PC-9 (cell line): ENCODE measurements around the gene ACHE.

ENCODE experiments used
- EZH2 ChIP-seq: fragments of 200-600 bp; sonication (generic); IDR thresholded peaks from 2 replicates; pipeline ENCODE4 v1.8.0; 2017; ENCODE audit warnings: antibody characterized with exemption, low read depth
- TF ChIP-seq, protein P1 (sequence below): fragments of 200-600 bp; sonication (generic); conservative IDR thresholded peaks from 2 replicates; pipeline ENCODE4 v1.6.1; 2017; ENCODE audit warnings: mixed run types, antibody characterized with exemption, mild to moderate bottlenecking, moderate library complexity

DNA sequence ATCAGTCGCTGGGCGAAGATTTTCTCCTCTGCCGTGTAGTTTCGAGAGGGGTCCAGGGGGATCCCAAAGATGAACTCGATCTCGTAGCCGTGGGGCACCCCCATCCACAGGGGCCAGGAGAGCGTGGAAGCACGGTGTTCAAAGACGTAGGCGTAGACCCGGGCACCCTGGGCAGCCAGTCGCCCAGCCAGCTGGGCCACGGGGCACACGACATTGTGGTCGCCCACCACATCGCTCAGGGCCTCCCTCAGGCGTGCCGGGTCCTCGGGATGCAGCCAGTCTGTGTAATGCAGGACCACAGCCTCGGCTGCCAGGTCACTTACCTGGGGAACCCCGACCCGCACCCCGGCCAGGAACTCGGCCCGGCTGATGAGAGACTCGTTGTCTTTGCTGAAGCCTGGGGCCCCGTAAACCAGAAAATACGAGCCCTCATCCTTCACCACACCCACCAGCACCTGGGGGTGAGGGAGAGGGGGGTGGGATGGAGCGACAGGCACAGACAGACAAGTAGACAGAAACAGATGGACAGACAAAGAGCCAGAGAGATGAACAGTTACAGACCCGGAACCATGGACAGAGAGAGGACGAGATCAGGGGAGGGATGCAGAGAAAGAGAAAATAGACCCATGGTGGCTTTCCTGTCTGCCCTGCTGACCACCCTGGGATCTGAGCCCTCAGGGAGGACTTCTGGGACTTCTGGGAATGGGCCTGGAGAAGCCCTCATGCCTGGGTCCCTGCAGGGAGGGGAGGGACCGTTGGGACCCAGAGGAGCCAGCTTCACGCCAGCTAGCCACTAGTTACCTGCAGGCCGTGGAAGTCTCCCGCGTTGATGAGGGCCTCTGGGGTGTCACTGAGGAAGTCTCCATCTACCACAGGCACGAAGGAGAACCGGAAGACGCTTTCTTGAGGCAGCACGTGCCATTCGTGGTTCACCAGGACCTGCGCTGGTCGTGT is 3.0 kb downstream of the ACHE start:
- TF ChIP-seq, protein P1, sequence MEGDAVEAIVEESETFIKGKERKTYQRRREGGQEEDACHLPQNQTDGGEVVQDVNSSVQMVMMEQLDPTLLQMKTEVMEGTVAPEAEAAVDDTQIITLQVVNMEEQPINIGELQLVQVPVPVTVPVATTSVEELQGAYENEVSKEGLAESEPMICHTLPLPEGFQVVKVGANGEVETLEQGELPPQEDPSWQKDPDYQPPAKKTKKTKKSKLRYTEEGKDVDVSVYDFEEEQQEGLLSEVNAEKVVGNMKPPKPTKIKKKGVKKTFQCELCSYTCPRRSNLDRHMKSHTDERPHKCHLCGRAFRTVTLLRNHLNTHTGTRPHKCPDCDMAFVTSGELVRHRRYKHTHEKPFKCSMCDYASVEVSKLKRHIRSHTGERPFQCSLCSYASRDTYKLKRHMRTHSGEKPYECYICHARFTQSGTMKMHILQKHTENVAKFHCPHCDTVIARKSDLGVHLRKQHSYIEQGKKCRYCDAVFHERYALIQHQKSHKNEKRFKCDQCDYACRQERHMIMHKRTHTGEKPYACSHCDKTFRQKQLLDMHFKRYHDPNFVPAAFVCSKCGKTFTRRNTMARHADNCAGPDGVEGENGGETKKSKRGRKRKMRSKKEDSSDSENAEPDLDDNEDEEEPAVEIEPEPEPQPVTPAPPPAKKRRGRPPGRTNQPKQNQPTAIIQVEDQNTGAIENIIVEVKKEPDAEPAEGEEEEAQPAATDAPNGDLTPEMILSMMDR = no peak
- TF ChIP-seq EZH2 = no peak
